HCT116 (cell line): ENCODE data around the gene ANP32B.

Experiments
- CTCF ChIP-seq, 3 experiments: fragments of 200-600 bp in 1 of 3; sonication (generic) in 1 of 3; IDR thresholded peaks in 2 of 3; conservative IDR thresholded peaks in 1 of 3; 2 replicates each; pipeline ENCODE4 v1.5.1; 2012 to 2017; ENCODE audit warnings: low read depth in 2 of 3, low read length in 2 of 3, antibody characterized with exemption in 1 of 3, borderline replicate concordance in 1 of 3, control low read depth in 1 of 3, mild to moderate bottlenecking in 1 of 3, mixed read lengths in 1 of 3, mixed run types in 1 of 3, moderate library complexity in 1 of 3; ENCODE audit not compliant: insufficient read depth in 1 of 3
- EZH2 ChIP-seq: fragments of 200-600 bp; sonication (generic); IDR thresholded peaks from 2 replicates; pipeline ENCODE4 v1.6.1; 2017; ENCODE audit warnings: antibody characterized with exemption, mixed run types
- EZH2phosphoT487 ChIP-seq: fragments of 200-600 bp; IDR thresholded peaks from 2 replicates; pipeline ENCODE4 v1.6.1; 2018; ENCODE audit warnings: antibody characterized with exemption, borderline replicate concordance
- POLR2A ChIP-seq: IDR thresholded peaks from 2 replicates; pipeline ENCODE4 v1.7.0; 2011; ENCODE audit warnings: borderline replicate concordance; ENCODE audit not compliant: insufficient read depth, insufficient read length; ENCODE audit errors: extremely low read depth
- SP1 ChIP-seq: IDR thresholded peaks from 2 replicates; pipeline ENCODE4 v1.6.1; 2012; ENCODE audit warnings: low read depth
- SRF ChIP-seq: IDR thresholded peaks from 2 replicates; pipeline ENCODE4 v1.6.1; 2012; ENCODE audit warnings: low read depth
- YY1 ChIP-seq: IDR thresholded peaks from 2 replicates; pipeline ENCODE4 v1.6.1; 2011; ENCODE audit warnings: low read length, low read depth, moderate library complexity, mild to moderate bottlenecking; ENCODE audit not compliant: insufficient replicate concordance; ENCODE audit errors: extremely low read depth
- ZNF274 ChIP-seq: fragments of 200-500 bp; sonication (Bioruptor generic); IDR thresholded peaks from 2 replicates; pipeline ENCODE4 v1.6.1; 2014; ENCODE audit warnings: mild to moderate bottlenecking, low read depth, low read length, inconsistent platforms

- no peak for TF ChIP-seq CTCF (IDR thresholded peaks at IDR 0.05 in 2 of 3, conservative IDR thresholded peaks at IDR 0.05 in 1 of 3; ENCODE audit: borderline replicate concordance in 1 of 3, insufficient read depth in 1 of 3, low read depth in 2 of 3, low read length in 2 of 3)
- TF ChIP-seq POLR2A = no peak
- no peak for TF ChIP-seq ZNF274
- no peak for TF ChIP-seq SRF
- no peak for TF ChIP-seq SP1
- no peak for TF ChIP-seq EZH2
- no peak for TF ChIP-seq EZH2phosphoT487
- no peak for TF ChIP-seq YY1
These were observed 67.2 kb downstream of the ANP32B start for GRCh38 chr9:98050351-98050750.
